ENCODE results near the gene PPIG.
A peak's percentile ranks its signal among the peaks of the same experiment; 100 is the strongest.
"Not testable (repeated sequence)": the region's sequence is repeated elsewhere in the genome, so short reads cannot be mapped to it uniquely, and the experiment has no call there.

The PPIG gene

DNA sequence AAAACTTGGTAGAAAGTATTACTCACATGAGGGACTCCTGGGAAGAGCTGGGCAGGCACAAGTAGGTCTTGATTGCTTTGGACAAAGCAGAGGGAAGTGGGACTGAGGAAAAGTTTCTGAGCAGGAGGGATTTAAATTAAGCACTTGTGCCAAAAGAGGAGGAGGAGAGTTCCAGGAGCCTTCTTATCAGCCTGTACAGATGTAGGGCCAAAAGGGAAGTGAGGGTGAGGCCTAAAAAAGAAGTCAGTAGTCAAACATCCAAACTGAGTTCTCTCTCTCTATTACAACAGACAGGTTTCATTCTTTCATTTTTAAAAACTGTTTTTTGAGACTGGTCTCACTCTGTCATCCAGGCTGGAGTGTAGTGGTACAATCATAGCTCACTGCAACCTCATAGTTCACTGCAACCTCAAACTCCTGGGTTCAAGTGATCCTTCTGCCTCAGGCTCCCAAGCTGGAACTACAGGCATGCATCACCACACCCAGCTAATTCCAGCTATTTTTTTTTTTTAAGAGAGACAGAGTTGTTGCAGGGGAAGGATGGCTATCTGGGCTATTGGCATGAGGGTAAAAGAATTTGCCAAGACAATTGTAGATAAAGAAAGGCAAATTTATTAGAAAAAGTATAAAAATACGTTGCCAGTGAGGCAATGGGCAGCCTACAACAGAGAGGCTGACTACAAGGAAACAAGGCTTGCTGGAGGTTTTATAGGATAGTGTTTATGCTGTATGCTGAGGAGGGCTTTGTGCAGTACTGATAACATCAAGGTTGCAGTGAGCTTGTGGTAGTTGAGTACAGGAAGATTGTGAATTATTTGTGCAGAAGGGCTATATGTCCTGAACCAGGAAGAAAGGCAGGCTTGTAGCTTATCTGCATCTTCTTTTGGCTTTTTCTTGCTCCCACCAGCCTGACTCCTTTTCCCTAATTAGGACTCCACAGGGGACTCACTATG lies 81.1 kb downstream of the PPIG start:
- no peak for DNase-seq

DNA sequence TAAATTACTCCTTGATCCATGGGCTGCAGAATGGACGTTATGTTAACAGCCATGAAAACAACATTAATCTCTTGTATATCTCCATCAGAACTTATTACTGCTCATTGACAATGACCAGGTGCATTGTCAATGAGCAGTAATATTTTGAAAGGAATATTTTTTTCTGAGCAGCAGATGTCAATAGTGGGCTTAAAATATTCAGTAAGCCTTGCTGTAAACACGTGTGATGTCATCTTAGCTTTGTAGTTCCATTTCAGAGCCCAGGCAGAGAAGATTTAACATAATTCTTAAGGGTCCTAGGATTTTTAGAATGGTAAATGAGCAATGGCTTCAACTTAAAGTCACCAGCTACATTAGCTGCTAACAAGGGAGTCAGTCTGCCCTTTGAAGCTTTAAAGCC lies 83.4 kb downstream of the PPIG start:
- DNase-seq: no peak

- DNase-seq: no peak
These were observed 86.1 kb downstream of the PPIG start for GRCh38 chr2:169670215-169670651.

DNA sequence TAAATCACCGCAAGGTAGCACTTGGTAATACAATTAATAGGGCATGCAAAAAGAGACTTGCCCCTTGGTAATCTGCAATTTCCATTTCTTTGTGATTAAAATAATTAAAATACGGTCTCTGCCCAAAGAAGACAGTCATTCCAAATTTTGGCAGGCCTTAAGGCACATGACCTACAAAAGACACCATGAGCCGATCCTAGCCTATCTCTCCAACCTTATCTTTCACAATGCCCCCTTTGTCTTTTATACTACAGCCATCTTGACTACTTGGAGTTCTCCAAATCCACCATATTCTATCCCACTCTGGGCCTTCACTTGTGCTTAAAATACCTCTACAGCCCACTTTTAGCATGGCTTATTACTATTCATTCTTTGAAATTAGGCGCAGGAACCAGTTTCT lies 86.8 kb downstream of the PPIG start:
- DNase-seq: no peak

DNA sequence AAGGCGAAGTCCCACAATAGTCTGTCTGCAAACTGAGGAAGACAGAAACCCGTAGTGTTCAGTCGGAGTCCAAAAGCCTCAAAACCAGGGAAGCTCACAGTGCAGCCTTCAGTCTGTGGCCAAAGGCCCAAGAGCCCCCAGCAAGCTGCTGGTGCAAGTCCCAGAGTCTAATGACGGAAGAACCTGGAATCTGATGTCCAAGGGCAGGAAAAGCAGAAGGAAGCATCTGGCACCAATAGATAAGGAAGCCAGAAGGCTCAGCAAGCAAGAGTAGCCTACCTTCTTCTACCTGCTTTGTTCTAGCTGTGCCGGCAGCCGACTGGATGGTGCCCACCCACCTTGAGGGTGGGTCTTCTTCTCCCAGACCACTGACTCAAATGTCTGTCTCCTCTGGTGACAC lies 88.3 kb downstream of the PPIG start:
- DNase-seq: no peak

- no peak for DNase-seq
These were observed 89.0 kb downstream of the PPIG start for GRCh38 chr2:169673106-169673505.

GRCh38 chr2:169673921-169674320 lies 89.8 kb downstream of the PPIG start:
- no peak for DNase-seq

GRCh38 chr2:169676357-169676756 lies 92.2 kb downstream of the PPIG start:
- no peak for DNase-seq

DNA sequence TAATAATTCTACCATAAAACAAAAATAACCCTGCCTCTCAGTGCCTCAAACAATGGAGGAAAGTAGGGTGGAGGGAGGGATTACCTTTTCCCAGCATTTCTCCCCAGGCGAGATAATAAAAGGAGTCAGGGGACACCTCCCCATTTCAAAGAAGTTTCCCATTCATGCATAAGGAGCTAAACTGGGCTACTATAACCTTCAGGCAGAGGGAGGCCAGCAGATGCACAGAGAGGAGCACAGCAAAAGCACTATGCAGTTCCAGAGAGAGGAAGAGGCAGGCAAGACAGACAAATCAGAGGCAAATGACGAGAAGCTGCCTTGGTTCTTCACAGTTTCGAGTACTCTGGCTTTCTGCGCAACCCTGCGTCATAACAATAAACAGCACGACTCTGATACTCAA lies 92.7 kb downstream of the PPIG start:
- DNase-seq: no peak

GRCh38 chr2:169683054-169683424 lies 98.9 kb downstream of the PPIG start:
- peak; percentile 21 for DNase-seq

GRCh38 chr2:169683425-169684134 lies 99.4 kb downstream of the PPIG start:
- DNase-seq: no peak

GRCh38 chr2:169684135-169684565 lies 100.0 kb downstream of the PPIG start:
- DNase-seq: no peak

DNA sequence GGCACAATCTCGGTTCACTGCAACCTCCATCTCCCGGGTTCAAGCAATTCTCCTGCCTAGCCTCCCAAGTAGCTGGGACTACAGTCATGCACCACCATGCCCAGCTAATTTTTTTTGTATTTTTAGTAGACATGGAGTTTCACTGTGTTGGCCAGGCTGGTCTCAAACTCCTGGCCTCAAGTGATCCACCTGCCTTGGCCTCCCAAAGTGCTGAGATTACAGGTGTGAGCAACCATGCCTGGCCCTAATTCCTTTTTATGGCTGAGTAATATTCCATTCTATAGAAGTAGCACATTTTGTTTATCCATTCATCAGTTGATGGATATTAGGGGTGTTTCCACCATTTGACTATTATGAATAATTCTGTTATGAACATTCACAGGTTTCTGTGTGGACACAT lies 100.6 kb downstream of the PPIG start:
- not testable (repeated sequence) for DNase-seq

DNA sequence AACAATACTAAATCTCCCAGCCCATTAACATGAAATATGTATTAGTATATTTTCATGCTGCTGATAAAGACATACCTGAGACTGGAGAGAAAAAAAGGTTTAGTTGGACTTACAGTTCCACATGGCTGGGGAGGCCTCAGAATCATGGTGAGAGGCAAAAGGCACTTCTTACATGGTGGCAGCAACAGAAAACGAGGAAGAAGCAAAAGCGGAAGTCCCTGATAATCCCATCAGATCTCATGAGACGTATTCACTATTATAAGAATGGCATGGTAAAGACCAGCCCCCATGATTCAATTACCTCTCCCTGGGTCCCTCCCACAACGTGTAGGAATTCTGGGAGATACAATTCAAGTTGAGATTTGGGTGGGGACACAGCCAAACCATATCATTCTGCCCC lies 102.7 kb downstream of the PPIG start:
- DNase-seq: not testable (repeated sequence)

- DNase-seq: not testable (repeated sequence)
These were observed 103.8 kb downstream of the PPIG start for GRCh38 chr2:169687943-169688342.

DNA sequence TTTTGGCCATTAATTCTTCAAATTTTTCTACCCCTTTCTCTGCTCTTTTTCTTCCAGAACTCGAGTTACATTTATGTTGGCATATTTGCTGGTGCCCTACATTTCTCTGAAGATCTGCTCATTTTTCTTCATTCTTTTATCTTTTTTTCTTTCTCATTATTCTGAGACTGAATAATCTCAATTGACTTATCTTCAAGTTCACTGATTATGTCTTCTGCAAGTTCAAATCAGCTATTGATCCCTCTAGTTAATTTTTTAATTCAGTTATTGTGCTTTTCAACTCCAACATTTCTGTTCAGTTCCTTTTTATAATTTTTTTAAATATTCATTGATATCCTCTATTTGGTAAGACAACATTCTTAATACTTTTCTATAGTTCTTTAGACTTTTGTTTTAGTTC lies 106.8 kb downstream of the PPIG start:
- no peak for DNase-seq

All from CD4-positive, alpha-beta T cell treated with Interleukin-10 for 1 hour (primary cell).